Fibroblast of skin of back (primary cell): ENCODE measurements around the gene SMAP2.
"Not testable (repeated sequence)": the region's sequence is repeated elsewhere in the genome, so short reads cannot be mapped to it uniquely, and the experiment has no call there.

Source experiments
- DNase-seq: peaks from one replicate; pipeline ENCODE4 v3.0.0-alpha.2; 2013

Gene SMAP2

DNA sequence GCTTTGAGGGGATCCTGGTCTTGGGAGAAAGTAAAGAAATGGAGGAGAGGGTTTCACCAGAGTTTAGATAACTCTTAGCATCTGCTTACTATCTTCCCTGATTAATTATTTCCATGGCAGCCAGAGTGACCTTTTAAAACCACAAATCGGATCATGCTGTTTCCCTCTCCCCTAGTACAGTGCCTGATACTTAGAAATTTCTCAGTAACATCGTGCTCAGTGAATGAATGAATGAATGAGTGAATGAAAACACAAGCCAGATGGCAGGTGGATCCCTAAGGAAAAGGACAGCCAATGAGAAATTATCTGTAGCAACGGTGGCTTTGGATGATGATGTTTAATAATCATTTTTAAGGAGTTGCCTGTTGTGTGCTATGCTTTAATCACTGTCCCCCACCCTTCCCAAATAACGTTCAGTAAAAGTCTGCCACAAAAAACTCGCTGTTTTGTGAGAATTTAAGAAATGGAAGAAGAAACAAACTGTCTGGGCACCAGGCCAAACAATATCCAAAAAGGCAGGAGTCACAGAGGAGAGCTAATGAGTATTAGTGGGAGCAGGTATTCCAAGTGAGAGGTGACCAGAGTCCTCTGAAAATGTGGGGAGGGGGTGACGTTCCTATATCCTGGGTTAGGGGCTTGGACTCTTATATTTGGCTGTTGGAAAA, 737 bp upstream of the SMAP2 start:
- no peak for DNase-seq

DNA sequence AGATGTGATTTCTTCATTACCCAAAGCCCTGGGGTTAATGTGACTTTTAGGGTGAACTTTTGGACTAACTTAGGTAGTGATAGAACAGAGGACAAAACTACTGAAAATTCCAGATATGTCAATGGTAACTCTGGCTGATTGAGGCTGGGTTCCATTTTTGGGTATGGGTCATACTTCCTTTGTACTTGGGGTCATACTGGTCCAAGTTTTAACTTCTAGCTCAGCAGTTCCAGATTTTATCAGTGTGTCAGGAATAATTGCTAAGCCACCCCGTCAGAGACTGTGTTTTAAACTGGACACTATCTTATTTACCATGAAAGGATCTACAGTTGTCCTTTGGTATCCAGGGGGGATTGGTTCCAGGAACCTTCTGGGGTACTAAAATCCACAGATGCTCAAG, 4.0 kb downstream of the SMAP2 start:
- no peak for DNase-seq

DNA sequence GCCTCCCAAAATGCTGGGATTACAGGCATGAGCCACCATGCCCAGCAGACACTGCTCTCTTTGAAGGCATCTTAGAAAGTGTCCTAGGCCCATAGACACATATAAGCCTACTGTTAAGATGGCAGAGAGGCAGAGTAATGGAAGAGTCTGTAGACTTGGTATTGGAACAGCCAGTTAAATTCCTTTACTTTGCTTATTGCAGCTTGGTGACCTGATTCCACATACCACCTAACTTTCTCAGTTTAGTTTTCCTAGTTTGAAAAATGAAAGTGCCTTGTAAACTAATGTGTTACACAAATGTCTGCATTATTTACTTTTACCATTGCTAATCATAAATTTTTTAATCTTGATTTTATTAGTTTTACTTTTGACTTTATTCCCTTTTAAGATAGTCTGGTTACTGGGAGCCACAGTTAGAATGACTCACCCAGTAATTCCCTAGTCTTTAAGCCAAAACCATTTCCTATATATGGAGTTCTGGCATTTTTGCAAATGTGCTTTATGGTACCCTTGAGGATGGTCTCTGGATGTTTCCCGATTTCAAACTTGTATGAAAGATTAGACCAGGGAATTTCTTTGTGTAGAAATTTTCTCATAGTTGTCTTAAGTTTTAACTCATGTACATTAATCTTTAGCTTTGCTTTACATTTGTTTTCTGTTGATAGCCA, 6.4 kb downstream of the SMAP2 start:
- DNase-seq = peak; percentile 85

GRCh38 chr1:40380817-40381216, 7.3 kb downstream of the SMAP2 start:
- no peak for DNase-seq

GRCh38 chr1:40381268-40382107, 8.0 kb downstream of the SMAP2 start:
- DNase-seq = no peak

DNA sequence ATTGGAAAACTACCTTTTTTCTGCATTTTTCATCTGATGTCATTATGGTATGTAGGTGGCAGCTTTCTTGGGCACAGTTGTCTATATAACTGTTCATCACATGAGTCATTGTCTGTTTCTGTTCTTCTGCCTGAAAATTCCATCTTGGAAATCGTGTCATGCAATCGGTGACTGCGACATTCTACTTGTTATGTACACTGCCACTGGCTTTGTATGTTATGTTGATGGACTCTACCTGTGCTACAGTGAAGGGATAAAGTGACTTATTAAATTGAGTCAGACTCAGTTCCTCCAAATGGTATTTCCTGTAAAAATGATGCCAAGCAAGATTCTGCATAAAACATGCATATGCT, 8.6 kb downstream of the SMAP2 start:
- DNase-seq = peak; percentile 49

DNA sequence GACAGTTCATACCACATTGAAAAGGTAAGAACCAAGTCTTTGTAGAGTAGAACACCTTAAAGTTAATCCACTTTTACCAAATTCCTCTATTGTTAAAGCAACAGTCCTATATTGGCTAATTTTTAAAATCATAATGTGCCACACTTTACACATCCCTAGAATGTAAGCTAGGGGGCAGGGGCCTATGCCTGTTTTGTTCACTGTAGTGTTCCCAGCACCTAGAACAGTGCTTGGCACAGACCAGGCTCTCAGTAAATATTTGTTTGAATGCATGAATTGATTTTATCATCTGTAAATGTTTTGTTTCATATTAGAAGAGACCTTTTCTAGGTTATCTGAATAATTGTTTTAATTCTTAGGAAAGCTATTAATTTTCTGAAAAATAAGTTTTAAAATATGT, 9.1 kb downstream of the SMAP2 start:
- no peak for DNase-seq

DNA sequence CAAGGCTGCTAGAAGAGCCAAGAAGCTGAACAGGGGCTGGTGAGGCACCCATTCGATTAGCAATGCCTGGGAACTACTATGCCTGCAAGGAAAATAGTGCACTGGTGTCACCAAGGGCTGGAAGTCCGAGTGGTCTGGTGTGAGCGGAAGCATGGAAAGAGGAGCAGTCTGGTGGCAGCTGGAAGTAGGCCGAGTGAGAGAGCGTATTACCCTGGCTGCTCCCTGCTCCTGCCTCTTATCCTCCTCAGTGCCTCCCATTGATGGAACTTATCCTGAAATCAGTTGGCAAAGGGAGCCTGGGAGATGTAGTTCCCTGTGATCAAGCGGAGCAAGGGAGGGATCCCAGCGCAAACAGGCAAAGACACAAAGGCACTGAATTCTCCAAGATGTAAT, 9.6 kb downstream of the SMAP2 start:
- DNase-seq = no peak

- DNase-seq = peak; percentile 65
Measured at GRCh38 chr1:40383488-40384412, 10.2 kb downstream of the SMAP2 start.

- no peak for DNase-seq
Measured at GRCh38 chr1:40384413-40384762, 10.9 kb downstream of the SMAP2 start.

- no peak for DNase-seq
Measured at GRCh38 chr1:40384887-40385286, 11.4 kb downstream of the SMAP2 start.

DNA sequence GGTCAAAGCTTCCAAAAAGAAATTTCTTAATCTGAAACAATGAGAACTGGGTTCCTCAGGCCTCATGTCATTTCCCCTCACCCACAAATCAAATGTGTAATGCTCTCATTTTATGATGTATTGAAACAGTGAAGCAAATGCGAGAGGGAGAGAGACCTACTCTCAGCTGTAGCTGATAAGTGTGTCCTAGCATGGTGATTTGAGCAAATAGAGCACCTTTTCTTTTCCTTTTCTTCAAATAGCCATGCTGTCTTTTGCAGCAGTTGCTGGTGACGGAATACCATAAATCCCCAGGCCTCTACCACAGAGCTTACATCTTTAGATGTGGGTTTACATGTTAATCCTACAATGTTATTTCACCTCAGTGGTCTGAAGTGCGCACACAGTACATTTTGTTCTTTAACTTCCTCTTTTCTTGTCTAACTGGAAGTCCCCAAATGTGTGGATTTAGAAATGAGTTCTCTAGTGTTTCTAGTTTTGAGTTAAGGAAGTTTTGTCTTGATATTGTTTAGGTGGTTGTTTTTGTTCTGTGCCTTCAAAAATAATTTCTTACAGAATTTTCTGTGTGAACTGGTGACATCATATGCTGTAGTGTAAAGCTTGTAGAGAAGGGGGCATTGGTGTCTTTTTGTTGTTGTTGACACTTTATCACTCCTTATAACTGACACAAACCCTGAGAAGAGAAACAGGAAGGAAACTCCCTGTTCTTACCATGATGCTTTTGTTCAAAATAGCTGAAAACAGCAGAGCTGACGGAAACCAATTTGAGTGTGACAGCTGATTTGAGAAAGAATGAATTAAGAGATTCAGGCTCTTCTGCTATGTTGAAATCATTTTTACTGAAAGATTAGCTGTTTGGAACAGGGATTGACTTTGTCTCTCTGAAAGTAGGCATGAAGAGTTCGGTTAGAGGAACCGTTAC, 12.2 kb downstream of the SMAP2 start:
- no peak for DNase-seq

- no peak for DNase-seq
Measured at GRCh38 chr1:40386359-40386723, 12.8 kb downstream of the SMAP2 start.

DNA sequence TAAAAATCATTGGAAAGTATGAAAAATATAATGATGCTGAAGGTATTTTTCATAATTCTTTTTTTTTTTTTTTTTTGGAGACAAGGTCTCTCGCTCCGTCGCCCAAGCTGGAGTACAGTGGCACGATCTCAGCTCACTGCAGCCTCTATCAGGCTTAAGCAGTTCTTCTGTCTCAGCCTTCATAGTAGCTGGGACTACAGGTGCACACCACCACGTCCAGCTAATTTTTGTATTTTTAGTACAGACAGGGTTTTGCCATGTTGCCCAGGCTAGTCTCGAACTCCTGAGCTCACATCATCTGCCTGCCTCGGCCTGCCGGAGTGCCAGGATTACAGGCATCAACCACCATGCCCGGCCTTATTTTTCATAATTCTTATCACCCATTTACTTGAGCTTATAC, 13.3 kb downstream of the SMAP2 start:
- no peak for DNase-seq

DNA sequence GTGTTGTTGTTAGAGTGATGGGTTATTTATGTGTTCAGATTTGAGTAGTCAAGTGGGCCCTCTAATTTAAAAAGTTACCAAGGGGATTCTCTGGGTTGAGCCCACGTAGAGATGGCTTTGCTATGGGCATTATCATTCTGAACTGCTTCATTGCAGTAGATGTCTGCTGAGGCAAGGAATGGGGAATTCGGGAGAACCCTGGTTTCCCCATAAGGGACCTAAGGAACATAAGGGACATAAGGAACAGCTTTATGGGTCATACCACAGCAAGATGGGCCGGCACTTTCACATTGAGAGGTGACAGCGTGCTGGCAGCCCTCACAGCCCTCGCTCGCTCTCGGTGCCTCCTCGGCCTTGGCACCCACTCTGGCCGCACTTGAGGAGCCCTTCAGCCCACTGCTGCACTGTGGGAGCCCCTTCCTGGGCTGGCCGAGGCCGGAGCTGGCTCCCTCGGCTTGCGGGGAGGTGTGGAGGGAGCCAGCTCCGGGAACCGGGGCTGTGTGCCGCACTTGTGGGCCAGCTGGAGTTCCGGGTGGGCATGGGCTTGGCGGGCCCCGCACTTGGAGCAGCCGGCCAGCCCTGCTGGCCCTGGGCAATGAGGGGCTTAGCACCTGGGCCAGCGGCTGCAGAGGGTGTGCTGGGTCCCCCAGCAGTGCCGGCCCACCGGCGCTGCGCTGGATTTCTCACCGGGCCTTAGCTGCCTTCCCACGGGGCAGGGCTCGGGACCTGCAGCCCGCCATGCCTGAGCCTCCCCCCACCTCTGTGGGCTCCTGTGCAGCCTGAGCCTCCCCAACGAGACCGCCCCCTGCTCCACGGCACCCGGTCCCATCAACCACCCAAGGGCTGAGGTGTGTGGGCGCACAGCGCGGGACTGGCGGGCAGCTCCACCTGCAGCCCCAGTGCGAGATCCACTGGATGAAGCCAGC, 14.1 kb downstream of the SMAP2 start:
- DNase-seq = not testable (repeated sequence)

GRCh38 chr1:40388456-40389321, 15.2 kb downstream of the SMAP2 start:
- DNase-seq = not testable (repeated sequence)

GRCh38 chr1:40389322-40389803, 15.8 kb downstream of the SMAP2 start:
- DNase-seq = no peak

GRCh38 chr1:40389871-40390560, 16.5 kb downstream of the SMAP2 start:
- DNase-seq = no peak

DNA sequence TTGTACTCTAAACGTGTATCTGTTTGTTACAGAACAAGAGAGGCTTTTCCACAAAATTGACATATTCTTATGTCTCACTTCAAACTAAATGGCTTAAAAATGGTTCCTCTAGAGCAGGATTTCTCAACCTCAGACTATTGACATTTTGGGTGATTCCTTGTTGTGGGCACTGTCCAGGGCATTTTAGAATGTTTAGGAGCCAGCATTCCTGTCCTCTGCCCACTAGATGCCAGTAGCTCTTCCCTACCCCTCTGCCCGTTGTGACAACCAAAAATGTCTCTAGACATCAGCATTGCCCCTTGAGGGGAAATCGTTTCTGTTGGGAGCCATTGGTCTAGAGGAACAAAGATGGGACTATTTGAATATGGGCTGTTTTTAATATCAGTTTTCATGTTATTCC, 17.3 kb downstream of the SMAP2 start:
- no peak for DNase-seq
